ENCODE results near the gene HSPBAP1. TPM values are rescaled to one million over a fixed set of nuclear protein-coding genes. Genes with fewer than 3 reads are reported as not detected.

The HSPBAP1 gene
- total and polyA plus RNA-seq, 2 of the 13 experiments (the other 11 are each of a cell fraction or from before 2014, with no cell fraction given), result 4.2 to 5.1 TPM

DNA sequence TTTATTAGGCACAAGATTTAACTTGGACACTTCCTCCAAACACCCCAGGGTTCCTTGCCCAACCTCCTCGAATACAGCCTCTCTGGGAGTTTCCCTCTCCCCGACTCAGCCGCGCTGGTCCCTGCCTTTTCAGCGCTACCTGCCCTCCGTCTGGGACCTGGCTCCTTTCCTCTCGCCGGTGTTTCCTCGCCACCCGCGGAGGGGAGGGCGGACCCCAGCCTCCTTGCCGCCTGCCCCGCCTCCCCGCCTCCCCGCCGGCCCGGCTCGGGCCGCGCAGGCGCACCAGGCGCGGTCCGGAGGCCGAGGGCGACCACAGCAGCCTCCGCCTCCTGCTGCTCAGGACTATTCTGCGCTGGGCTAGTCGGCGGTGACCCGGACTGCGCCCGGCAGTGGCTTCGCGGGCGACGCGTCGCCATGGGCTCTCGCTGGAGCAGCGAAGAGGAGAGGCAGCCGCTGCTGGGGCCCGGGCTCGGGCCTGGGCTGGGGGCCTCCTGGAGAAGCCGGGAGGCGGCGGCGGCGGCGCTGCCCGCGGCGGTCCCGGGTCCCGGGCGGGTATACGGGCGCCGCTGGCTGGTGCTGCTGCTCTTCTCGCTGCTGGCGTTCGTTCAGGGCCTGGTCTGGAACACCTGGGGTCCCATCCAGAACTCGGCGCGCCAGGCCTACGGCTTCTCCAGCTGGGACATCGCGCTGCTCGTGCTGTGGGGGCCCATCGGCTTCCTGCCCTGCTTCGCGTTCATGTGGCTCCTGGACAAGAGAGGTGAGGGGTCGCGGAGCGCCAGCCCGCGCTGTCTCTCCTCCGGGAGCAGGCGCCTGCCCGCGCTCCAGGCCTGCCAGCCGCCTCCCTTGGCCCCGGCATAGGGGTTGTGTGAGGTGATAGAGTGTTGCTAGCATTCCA lies 1.4 kb upstream of the HSPBAP1 start, which contains the start of gene SLC49A4 (continued):
- TF ChIP-seq ZNF556 (CRISPR knock-in tag; IDR thresholded peaks at IDR 0.05; ENCODE audit: borderline replicate concordance), result no peak
- TF ChIP-seq TCF12 (IDR thresholded peaks at IDR 0.05), result no peak
- TF ChIP-seq TCF12 (CRISPR knock-in tag; IDR thresholded peaks at IDR 0.05), result peak; percentile 70; the same call in 1 of the 2 replicates
- TF ChIP-seq ZNF138 (CRISPR knock-in tag; IDR thresholded peaks at IDR 0.05; ENCODE audit: low read depth), result 0 out of 2 replicates have a peak, but pooled peaks have one; percentile 16
- peak; percentile 79 for TF ChIP-seq SPEN (CRISPR knock-in tag; IDR thresholded peaks at IDR 0.05; ENCODE audit: low read depth)
- TF ChIP-seq CENPT (CRISPR knock-in tag; IDR thresholded peaks at IDR 0.05; ENCODE audit: low read depth), result no peak
- no peak for TF ChIP-seq ZNF670 (CRISPR knock-in tag; IDR thresholded peaks at IDR 0.05; ENCODE audit: borderline replicate concordance)
- TF ChIP-seq KLF13 (CRISPR knock-in tag; IDR thresholded peaks at IDR 0.05), result peak; percentile 66; the same call in 1 of the 2 replicates
- TF ChIP-seq PTBP1 (IDR thresholded peaks at IDR 0.05; ENCODE audit: low read depth, low read length, poor library complexity, severe bottlenecking), result no peak
- no peak for TF ChIP-seq ZNF737 (CRISPR knock-in tag; IDR thresholded peaks at IDR 0.05; ENCODE audit: borderline replicate concordance)
- TF ChIP-seq KDM2A (CRISPR knock-in tag; IDR thresholded peaks at IDR 0.05; ENCODE audit: borderline replicate concordance, low read depth), result peak; percentile 48; the same call in 1 of the 2 replicates
- no peak for TF ChIP-seq ZNF562 (CRISPR knock-in tag; IDR thresholded peaks at IDR 0.05; ENCODE audit: borderline replicate concordance)
- peak; percentile 23; the same call in 1 of the 2 replicates for TF ChIP-seq MEIS2 (CRISPR knock-in tag; IDR thresholded peaks at IDR 0.05)
- TF ChIP-seq, protein P1, sequence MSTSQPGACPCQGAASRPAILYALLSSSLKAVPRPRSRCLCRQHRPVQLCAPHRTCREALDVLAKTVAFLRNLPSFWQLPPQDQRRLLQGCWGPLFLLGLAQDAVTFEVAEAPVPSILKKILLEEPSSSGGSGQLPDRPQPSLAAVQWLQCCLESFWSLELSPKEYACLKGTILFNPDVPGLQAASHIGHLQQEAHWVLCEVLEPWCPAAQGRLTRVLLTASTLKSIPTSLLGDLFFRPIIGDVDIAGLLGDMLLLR (CRISPR knock-in tag; IDR thresholded peaks at IDR 0.05), result peak; percentile 51; the same call in 1 of the 2 replicates
- TF ChIP-seq, protein P2, sequence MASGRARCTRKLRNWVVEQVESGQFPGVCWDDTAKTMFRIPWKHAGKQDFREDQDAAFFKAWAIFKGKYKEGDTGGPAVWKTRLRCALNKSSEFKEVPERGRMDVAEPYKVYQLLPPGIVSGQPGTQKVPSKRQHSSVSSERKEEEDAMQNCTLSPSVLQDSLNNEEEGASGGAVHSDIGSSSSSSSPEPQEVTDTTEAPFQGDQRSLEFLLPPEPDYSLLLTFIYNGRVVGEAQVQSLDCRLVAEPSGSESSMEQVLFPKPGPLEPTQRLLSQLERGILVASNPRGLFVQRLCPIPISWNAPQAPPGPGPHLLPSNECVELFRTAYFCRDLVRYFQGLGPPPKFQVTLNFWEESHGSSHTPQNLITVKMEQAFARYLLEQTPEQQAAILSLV (CRISPR knock-in tag; IDR thresholded peaks at IDR 0.05; ENCODE audit: borderline replicate concordance), result peak; percentile 70; the same call in 1 of the 2 replicates
- TF ChIP-seq, protein P3, sequence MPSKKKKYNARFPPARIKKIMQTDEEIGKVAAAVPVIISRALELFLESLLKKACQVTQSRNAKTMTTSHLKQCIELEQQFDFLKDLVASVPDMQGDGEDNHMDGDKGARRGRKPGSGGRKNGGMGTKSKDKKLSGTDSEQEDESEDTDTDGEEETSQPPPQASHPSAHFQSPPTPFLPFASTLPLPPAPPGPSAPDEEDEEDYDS (CRISPR knock-in tag; IDR thresholded peaks at IDR 0.05), result no peak; the same call in 1 of the 2 replicates
- TF ChIP-seq, protein P4, sequence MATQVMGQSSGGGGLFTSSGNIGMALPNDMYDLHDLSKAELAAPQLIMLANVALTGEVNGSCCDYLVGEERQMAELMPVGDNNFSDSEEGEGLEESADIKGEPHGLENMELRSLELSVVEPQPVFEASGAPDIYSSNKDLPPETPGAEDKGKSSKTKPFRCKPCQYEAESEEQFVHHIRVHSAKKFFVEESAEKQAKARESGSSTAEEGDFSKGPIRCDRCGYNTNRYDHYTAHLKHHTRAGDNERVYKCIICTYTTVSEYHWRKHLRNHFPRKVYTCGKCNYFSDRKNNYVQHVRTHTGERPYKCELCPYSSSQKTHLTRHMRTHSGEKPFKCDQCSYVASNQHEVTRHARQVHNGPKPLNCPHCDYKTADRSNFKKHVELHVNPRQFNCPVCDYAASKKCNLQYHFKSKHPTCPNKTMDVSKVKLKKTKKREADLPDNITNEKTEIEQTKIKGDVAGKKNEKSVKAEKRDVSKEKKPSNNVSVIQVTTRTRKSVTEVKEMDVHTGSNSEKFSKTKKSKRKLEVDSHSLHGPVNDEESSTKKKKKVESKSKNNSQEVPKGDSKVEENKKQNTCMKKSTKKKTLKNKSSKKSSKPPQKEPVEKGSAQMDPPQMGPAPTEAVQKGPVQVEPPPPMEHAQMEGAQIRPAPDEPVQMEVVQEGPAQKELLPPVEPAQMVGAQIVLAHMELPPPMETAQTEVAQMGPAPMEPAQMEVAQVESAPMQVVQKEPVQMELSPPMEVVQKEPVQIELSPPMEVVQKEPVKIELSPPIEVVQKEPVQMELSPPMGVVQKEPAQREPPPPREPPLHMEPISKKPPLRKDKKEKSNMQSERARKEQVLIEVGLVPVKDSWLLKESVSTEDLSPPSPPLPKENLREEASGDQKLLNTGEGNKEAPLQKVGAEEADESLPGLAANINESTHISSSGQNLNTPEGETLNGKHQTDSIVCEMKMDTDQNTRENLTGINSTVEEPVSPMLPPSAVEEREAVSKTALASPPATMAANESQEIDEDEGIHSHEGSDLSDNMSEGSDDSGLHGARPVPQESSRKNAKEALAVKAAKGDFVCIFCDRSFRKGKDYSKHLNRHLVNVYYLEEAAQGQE (IDR thresholded peaks at IDR 0.05; ENCODE audit: borderline replicate concordance in 1 of 2, low read depth in 1 of 2, low read length in 2 of 2), result 0 out of 4 replicates have a peak, but pooled peaks of 1 of the 2 experiments have one; percentile 45
- no peak for TF ChIP-seq ZNF616 (CRISPR knock-in tag; IDR thresholded peaks at IDR 0.05; ENCODE audit: low read depth)
- TF ChIP-seq CAMTA2 (CRISPR knock-in tag; IDR thresholded peaks at IDR 0.05; ENCODE audit: borderline replicate concordance), result peak; percentile 70; the same call in 1 of the 2 replicates
- peak; percentile 94 for TF ChIP-seq KDM5B (CRISPR knock-in tag; IDR thresholded peaks at IDR 0.05; ENCODE audit: borderline replicate concordance)
- peak; percentile 48 for TF ChIP-seq HDAC1 (CRISPR knock-in tag; IDR thresholded peaks at IDR 0.05)
- TF ChIP-seq ZNF619 (CRISPR knock-in tag; IDR thresholded peaks at IDR 0.05), result no peak
- TF ChIP-seq KLF15 (CRISPR knock-in tag; IDR thresholded peaks at IDR 0.05; ENCODE audit: borderline replicate concordance), result 0 out of 2 replicates have a peak, but pooled peaks have one; percentile 54

Measured in HepG2 (cell line).